ENCODE measurements around the gene SDS. TPM values are rescaled to one million over a fixed set of nuclear protein-coding genes. Genes with fewer than 3 reads are reported as not detected.

SDS gene
- total RNA-seq, 1 donor from 2014 or later = not detected

- no peaks in the 10 kb centered on the region for H3K9me3 ChIP-seq (ENCODE audit: insufficient read depth, low read depth, low read length)
These were observed 35.6 kb upstream of the SDS start for GRCh38 chr12:113439301-113439597.

GRCh38 chr12:113438523-113439300 lies 35.0 kb upstream of the SDS start:
- Mint-ChIP-seq H3K27ac (ENCODE audit: unreplicated experiment) (no peak overlapping the region), H3K4me3 (ENCODE audit: unreplicated experiment) (no peak overlapping the region), H3K9me3 (ENCODE audit: unreplicated experiment) (no peaks in the 10 kb centered on the region), H3K36me3 (ENCODE audit: low read depth, unreplicated experiment) (no peaks in the 10 kb centered on the region), H3K27me3 (ENCODE audit: low read depth, unreplicated experiment) (peaks cover 11% of the 10 kb centered on the region), H3K4me1 (ENCODE audit: low read depth, unreplicated experiment) (no peaks in the 10 kb centered on the region)
- Histone ChIP-seq H3K9me3 (ENCODE audit: insufficient read depth, low read depth, low read length) (no peaks in the 10 kb centered on the region), H3K27me3 (ENCODE audit: insufficient read depth, low read length) (peaks cover 13% of the 10 kb centered on the region), H3K36me3 (ENCODE audit: insufficient read depth, low read length) (no peaks in the 10 kb centered on the region), H4K20me1 (ENCODE audit: insufficient read depth, low read length) (no peaks in the 10 kb centered on the region), H3K79me2 (ENCODE audit: insufficient read depth, low read length) (no peaks in the 10 kb centered on the region), H3K4me2 (ENCODE audit: low read length) (no peak overlapping the region), H3K4me3 (ENCODE audit: insufficient read depth, low read depth, low read length) (no peak overlapping the region), H3K9ac (ENCODE audit: low read length) (no peak overlapping the region), H2AFZ (ENCODE audit: low read depth, low read length) (no peak overlapping the region), H3K4me1 (ENCODE audit: insufficient read depth, low read length) (no peaks in the 10 kb centered on the region), H3K27ac (ENCODE audit: low read depth, low read length) (no peak overlapping the region)
- no peak for TF ChIP-seq EZH2 (IDR thresholded peaks at IDR 0.05; ENCODE audit: insufficient read depth, low read length)
- no peak for TF ChIP-seq CTCF (IDR thresholded peaks at IDR 0.05; ENCODE audit: insufficient read depth, low read depth, low read length)
- DNase-seq (ENCODE audit: low read depth) = no peak
- peak; percentile 5 for FAIRE-seq

More at GRCh38 chr12:113439301-113439597, 35.6 kb upstream of the SDS start:
- FAIRE-seq = no peak
- Mint-ChIP-seq H3K4me3 (ENCODE audit: unreplicated experiment) (no peak overlapping the region), H3K4me1 (ENCODE audit: low read depth, unreplicated experiment) (no peaks in the 10 kb centered on the region), H3K27ac (ENCODE audit: unreplicated experiment) (no peak overlapping the region), H3K9me3 (ENCODE audit: unreplicated experiment) (no peaks in the 10 kb centered on the region), H3K27me3 (ENCODE audit: low read depth, unreplicated experiment) (peaks cover 15% of the 10 kb centered on the region), H3K36me3 (ENCODE audit: low read depth, unreplicated experiment) (no peaks in the 10 kb centered on the region)
- Histone ChIP-seq H3K27ac (ENCODE audit: low read depth, low read length) (no peak overlapping the region), H3K4me2 (ENCODE audit: low read length) (no peak overlapping the region), H3K79me2 (ENCODE audit: insufficient read depth, low read length) (no peaks in the 10 kb centered on the region), H2AFZ (ENCODE audit: low read depth, low read length) (no peak overlapping the region), H3K9ac (ENCODE audit: low read length) (no peak overlapping the region), H3K4me1 (ENCODE audit: insufficient read depth, low read length) (no peaks in the 10 kb centered on the region), H3K4me3 (ENCODE audit: insufficient read depth, low read depth, low read length) (no peak overlapping the region), H3K36me3 (ENCODE audit: insufficient read depth, low read length) (no peaks in the 10 kb centered on the region), H3K27me3 (ENCODE audit: insufficient read depth, low read length) (peaks cover 13% of the 10 kb centered on the region), H4K20me1 (ENCODE audit: insufficient read depth, low read length) (no peaks in the 10 kb centered on the region)
- no peak for DNase-seq (ENCODE audit: low read depth)
- TF ChIP-seq EZH2 (IDR thresholded peaks at IDR 0.05; ENCODE audit: insufficient read depth, low read length) = no peak
- TF ChIP-seq CTCF (IDR thresholded peaks at IDR 0.05; ENCODE audit: insufficient read depth, low read depth, low read length) = no peak

- Mint-ChIP-seq H3K9me3 (ENCODE audit: unreplicated experiment) (peaks cover 1% of the 10 kb centered on the region), H3K4me1 (ENCODE audit: low read depth, unreplicated experiment) (peaks cover 2% of the 10 kb centered on the region), H3K27ac (ENCODE audit: unreplicated experiment) (no peak overlapping the region), H3K4me3 (ENCODE audit: unreplicated experiment) (no peak overlapping the region), H3K27me3 (ENCODE audit: low read depth, unreplicated experiment) (peaks cover 10% of the 10 kb centered on the region), H3K36me3 (ENCODE audit: low read depth, unreplicated experiment) (no peaks in the 10 kb centered on the region)
- Histone ChIP-seq H3K9me3 (ENCODE audit: insufficient read depth, low read depth, low read length) (no peaks in the 10 kb centered on the region), H3K4me3 (ENCODE audit: insufficient read depth, low read depth, low read length) (no peak overlapping the region), H3K9ac (ENCODE audit: low read length) (no peak overlapping the region), H3K27ac (ENCODE audit: low read depth, low read length) (no peak overlapping the region), H3K4me1 (ENCODE audit: insufficient read depth, low read length) (no peaks in the 10 kb centered on the region), H3K27me3 (ENCODE audit: insufficient read depth, low read length) (peaks cover 9% of the 10 kb centered on the region), H2AFZ (ENCODE audit: low read depth, low read length) (no peak overlapping the region), H3K36me3 (ENCODE audit: insufficient read depth, low read length) (no peaks in the 10 kb centered on the region), H3K79me2 (ENCODE audit: insufficient read depth, low read length) (no peaks in the 10 kb centered on the region), H4K20me1 (ENCODE audit: insufficient read depth, low read length) (no peaks in the 10 kb centered on the region), H3K4me2 (ENCODE audit: low read length) (no peak overlapping the region)
- TF ChIP-seq EZH2 (IDR thresholded peaks at IDR 0.05; ENCODE audit: insufficient read depth, low read length) = no peak
- no peak for TF ChIP-seq CTCF (IDR thresholded peaks at IDR 0.05; ENCODE audit: insufficient read depth, low read depth, low read length)
- FAIRE-seq (no peak), DNase-seq (ENCODE audit: low read depth) (no peak)
These were observed 34.0 kb upstream of the SDS start for GRCh38 chr12:113437729-113438100.
